GM21390 (cell line): ENCODE data around the gene MINK1.
"Not testable (repeated sequence)": the region's sequence is repeated elsewhere in the genome, so short reads cannot be mapped to it uniquely, and the experiment has no call there.

Experiments used
- ATAC-seq: cut with Tn5 transposase; IDR thresholded peaks from one replicate; pipeline ENCODE4 v1.9.1; 2021; ENCODE audit not compliant: unreplicated experiment

Gene MINK1

DNA sequence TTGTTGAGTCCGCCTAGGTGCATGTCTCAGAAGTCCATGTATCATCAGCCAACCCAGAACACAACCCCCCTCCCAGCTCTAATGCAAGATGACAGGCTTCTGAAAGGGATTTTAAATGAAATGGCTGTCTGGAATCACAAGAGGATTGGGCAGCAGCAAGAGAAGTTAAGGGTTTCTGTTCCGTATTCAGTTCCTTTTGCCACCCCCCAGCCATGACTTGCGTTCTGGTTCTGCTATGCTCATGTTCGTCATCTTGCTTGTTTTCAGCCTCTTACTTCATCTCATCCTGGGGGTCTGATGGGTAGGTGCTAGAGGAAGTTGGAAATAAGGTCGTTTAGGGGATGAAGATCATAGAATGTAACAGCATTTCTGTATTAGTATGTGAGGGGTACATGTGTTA is 12.0 kb downstream of the MINK1 start:
- no peak for ATAC-seq

DNA sequence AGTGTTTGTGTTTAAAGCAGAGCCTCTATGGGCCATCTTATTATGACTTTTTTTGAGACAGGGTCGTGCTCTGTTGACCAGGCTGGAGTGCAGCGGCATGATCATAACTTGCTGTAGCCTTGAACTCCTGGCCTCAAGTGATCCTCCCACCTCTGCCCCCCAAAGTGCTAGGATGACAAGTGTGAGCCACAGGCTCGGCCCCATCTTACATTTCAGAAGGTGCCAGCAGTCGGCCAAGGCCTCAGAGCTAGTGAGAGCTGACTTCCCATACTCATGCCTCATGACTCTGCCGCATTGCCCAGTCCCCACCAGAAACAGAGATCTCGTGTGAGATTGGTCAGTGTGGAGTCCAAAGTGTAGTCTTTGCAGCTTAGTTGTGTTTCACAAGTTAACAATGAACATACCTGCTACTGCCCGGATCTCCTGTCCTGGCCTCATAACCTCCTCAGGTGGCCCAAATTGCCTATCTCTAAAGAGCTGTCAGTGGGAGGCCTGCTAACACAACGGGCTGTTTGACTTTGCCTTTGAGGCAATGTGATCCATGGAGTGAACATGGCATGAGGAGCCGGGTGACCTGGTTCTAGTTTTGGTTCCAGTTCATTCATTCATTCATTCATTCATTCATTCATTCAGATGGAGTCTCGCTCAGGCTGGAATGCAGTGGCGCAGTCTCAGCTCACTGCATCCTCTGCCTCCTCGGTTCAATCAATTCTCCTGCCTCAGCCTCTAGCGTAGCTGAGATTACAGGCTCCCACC is 13.7 kb downstream of the MINK1 start:
- no peak for ATAC-seq

DNA sequence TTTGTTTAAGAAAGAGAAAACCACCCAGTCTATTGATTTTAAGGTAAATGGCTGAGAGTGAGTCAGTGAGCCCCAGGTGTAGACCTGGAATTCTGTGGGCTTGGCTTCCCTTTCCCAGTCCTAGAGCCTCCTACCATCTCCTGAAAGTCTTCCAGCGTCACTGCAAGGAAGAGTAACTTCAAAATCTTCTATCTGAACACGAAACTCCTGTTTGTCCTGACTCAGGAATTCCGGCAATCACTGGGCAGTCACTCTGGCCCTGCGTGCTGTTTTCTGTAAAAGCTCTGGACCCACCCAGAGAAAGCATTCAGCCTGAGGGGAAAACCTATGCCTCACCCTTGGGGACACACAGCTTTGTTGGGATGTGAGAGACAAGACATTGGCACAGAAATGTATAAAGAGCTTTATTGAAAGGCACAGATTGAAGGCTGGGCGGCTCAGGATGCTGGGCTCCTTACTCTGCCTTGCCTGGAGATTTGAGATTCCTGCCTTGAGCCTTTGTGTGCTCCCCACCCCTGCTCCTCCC is 15.9 kb downstream of the MINK1 start:
- no peak for ATAC-seq

DNA sequence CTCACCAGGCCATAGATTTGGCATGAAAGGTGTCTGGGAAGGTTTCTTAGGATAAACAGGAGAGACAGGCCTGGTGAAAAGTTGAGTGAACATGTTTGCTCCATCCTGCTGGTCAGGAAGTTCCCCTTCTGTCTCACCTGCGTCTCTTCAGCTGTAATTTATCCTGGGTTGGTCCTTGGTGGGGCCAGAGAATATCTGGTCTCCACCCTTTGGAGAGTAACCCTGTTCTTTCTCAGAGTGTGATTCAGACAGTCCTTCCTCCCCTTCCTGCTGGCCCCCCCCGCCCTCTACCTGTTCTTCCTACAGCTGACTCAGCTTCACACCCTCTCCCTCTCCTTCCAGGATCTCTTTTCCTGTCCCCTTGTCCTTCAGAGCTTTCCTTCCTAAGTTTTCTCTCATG is 17.1 kb downstream of the MINK1 start:
- ATAC-seq: no peak

DNA sequence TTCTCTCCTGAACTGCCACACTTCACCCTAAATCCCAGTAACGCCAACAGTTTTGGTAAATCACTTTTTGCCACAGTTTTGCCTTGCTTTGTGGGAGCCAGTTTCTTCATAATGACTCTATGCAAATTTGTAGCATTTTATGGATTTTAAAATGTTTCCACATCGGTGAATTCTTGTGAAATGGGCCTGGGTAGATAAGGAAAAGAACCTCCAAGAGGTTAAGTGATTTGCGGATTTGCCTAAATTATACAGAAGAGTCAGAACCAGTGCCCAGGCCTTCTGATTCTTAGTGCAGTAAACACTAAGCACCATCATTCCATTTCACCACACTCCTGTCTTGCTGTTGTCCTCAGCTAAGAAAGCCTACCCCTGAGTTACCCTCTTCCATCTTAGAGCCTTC is 17.9 kb downstream of the MINK1 start:
- ATAC-seq: no peak

DNA sequence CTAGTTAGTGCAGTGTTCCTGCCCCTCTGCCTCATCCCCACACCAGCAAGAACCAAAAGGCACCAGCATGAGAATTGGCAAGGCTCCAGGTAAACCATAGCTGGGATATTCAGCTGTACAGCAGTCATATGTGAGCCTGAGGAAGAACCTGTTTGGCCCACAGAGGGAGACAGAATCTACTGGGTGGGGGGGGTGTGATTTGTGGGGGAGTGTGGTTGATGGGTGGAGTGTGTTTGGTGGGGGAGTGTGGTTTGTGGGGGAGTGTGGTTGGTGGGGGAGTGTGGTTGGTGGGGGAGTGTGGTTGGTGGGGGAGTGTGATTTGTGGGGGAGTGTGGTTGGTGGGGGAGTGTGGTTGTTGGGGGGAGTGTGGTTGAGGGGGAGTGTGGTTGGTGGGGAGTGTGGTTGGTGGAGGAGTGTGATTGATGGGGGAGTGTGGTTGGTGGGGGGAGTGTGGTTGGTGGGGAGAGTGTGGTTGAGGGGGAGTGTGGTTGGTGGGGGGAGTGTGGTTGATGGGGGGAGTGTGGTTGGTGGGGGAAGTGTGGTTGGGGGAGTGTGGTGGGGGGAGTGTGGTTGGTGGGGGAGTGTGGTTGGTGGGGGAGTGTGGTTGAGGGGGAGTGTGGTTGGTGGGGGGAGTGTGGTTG is 19.5 kb downstream of the MINK1 start:
- ATAC-seq: no peak

DNA sequence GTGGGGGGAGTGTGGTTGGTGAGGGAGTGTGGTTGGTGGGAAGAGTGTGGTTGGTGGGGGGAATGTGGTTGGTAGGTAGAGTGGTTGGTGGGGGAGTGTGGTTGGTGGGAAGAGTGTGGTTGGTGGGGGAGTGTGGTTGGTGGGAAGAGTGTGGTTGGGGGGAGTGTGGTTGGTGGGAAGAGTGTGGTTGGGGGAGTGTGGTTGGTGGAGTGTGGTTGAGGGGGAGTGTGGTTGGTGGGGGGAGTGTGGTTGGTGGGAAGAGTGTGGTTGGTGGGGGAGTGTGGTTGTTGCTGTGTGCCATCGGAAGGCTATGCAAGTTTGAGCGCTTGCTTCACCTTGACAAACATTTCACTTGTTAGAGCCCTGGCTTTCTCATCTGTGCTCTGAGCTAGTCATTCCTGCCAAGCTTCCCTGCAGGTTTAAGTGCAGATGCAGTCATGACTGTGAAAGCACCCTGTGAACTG is 20.1 kb downstream of the MINK1 start:
- ATAC-seq: no peak

DNA sequence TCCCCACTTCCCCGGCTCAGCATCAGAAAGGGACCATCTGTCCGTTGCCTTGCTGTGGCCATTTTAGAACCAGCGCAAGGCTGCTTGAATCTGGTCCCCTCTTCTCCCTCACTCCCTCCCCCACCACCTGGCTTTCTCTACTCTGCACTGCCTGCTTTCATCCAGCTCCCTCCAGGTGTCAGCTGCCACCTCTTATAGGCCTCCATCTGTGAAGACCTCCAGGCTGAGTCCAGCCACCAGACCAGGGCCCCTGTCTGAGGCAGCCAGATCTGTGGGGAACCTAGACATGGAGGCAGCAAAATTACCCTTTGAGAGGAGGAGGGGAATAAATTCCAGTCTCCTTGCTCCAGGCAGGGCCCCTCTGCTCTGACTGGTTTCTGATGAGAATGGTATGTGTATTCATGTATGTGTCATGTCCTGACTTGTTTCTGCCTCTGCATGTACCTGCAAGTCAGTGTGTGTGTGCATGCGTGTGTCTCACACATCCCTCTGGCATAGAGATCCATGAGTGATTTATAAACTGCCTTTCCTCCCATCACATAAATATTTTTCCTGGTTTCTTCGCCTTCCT is 21.1 kb downstream of the MINK1 start:
- no peak for ATAC-seq

DNA sequence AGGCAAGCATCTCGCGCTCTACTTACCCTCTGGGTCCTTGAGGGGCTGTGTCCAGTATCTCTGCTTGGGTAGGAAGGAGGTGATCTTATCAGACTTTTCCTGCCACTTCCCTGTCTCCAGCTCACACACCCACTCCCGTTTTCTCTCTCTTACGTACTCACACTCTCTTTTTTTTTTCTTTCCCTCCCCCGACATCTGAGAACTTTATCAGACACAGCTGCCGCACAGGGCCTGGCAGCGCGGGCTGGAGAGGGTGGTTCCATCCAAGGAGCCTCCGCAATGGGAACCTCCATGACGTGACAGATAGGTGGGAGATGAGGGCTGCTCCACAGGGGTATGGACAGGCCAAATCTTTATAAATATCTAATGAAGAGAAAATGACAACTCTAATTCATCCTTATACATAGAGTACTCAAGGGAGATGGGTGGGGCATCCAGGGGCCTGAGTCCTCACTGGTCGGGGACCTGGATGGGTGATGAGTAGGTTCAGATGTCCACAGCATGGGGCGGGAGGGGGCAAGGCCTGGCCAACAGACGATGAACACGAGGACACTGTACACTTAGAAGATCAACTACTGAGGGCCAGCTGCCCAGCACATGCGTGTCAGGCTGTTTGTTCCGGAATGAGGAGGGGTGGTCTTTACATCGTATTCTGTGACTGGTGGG is 23.3 kb downstream of the MINK1 start:
- no peak for ATAC-seq

DNA sequence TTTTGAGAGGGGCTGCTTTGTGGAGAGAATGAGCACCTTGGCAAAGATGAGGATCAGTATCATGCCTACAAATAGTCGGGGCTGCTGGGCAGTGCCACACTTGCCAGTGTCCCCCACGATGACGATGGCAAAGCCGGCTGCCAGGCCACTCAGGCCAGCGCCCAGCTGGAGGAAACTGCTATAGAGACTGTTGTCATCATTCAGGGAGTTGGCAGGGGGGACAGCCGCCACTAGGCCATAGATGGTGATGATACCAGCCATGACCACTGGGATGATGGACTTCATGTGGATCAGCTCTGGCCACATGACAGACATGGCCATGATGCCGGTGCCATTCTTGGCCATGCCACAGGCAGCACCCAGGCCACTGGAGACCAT is 23.8 kb downstream of the MINK1 start:
- ATAC-seq: no peak

DNA sequence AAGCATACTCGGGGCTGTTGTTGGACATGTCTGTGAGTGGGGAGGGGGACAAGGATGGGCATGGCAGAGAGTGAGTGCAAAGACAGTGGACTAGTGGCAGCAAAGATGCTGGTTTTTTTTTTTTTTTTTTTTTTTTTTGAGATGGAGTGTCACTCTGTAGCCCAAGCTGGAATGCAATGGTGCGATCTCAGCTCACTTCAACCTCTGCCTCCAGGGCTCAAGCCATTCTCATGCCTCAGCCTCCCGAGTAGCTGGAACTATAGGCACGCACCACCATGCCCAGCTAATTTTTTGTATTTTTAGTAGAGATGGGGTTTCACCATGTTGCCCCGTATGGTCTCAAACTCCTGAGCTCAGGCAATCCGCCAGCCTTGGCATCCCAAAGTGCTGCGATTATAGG is 24.2 kb downstream of the MINK1 start:
- ATAC-seq: not testable (repeated sequence)

DNA sequence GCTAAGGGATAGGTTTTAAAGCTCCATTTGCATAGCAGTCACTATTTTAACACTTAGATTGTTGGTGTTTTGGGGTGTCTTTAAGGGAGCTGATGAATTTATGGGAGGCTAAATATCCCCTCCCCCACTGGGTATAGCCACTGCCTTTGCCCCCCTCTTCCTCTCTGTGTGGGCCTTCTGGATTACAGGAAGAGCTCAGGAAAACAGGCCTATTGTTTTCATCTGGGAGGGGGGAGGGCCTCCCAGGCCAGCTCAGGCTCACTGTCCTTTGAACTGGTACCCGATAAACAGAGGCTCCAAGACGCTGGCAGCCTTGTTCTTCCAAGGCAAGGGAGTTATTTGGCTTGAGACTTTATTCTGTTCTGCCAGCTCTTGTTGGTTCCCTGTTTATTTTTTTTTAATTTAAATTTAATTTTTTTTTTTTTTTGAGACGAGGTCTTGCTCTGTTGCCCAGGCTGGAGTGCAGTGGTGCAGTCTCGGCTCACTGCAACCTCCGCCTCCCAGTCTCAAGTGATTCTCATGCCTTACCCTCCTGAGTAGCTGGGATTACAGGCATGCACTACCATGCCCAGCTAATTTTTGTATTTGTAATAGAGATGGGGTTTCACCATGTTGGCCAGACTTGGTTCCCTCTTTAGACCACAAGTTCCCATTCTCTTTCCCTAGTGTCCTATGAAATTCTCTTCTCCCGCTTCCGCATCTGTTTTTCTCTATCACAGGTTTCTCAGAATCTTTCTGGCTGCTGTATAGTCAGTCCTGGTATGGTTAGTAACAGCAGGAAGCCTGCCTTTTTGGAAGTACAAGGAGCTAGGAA is 25.1 kb downstream of the MINK1 start:
- ATAC-seq: no peak

DNA sequence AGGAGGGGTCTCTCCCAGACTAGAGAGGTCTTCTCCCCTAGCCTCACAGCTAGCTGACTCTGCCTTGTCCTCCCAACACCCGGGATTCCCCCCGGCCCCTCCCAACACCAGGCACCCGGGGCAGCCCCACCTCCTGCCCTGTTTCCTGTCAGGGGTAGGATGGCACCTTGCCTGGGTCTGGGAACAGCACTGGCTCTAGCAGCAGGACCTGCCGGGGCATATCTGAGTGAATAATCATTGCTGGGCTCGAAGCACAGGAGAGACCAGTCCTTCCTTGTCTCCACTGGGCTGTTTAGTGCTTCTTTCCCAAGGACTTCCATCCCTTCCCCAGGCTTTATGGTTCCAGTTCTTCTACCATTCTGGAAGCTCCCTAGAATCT is 25.7 kb downstream of the MINK1 start:
- ATAC-seq: no peak

DNA sequence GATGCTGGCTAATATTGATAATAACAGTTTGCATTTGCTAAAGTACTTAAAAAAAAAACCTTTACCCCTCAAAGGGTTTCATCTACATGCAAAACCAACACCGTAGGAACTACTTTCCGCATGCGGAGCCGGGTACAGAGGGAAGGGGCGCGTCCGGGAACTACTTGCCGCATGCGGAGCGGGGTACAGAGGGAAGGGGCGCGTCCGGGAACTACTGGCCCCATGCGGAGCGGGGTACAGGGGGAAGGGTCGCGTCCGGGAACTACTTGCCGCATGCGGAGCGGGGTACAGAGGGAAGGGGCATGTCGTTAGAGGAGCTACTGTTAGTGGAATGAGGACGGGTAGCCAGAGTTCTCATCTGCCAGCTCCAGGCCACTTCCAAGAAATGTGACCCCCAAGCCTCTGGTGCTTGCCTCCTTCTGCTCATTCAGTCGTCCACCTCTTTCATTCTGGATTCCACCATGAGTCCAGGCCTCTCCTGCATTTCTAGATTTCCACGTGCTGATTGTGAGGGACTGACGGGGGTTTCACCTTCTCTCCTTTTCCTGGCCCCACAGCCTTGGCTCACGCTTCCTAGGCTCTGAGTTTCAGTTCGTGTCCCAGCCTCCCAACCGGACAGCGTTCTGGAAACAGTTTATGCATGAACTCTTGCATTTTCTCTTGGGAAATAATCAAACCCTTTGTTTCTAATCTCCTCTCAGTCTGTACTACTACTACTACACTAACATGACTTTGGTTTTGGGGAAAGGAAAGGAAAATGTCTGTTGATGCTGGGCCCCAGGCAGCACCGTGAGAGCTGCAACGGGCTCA is 26.9 kb downstream of the MINK1 start:
- no peak for ATAC-seq

DNA sequence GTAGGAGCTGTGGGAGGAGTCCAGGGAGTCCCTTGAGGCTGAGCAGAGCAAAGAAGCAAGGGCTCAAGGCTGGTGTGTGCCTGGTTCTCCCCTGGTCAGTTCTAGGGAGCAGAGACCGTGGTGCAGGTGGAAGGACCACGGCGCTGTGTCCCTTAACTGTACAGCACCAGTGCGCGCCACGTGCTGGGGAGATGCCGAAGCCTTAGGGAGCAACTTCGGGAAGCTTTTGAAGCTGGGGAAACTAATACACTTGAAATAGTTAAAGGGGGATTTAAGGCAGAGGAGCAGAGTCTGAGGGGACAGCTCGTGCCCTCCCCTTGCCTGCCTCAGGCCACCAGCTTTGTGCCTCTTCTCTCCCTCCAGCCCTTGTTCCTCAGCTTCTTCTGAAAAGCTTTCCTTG is 27.5 kb downstream of the MINK1 start:
- no peak for ATAC-seq

DNA sequence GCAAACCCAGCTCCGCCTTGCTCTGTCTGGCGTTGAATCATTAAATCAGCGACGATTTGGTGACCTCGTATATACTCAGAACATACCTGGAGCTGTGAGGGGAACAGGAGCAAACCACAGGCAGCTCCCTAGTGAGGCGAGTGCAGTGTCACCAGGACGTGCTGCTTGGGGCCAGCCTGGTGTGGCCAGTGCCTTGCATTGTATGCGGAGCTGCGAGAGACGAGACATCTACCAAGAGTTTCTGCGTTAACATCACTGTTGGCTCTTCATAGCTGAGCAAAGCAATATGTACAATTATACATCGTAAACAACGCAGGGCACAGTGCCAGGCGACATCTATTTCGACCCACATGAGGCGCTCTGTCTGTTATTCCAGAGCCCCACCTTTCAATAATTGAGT is 27.9 kb downstream of the MINK1 start:
- ATAC-seq: no peak

DNA sequence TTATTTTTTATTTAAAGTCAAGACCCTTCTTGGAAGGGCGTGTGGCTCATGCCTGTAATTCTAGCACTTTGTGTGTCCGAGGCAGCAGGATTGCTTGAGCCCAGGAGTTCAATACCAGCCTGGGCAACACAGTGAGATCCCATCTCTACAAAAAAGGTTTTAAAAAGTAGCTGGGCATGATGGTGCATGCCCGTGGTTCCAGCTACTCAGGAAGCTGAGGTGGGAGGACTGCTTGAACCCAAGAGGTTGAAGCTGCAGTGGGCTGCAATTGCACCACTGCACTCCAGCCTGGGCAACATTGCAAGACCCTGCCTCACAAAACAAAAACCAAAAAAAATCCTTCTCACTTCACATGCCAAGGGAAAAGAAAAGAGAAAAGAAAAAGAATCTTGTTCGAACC is 29.6 kb downstream of the MINK1 start:
- no peak for ATAC-seq

DNA sequence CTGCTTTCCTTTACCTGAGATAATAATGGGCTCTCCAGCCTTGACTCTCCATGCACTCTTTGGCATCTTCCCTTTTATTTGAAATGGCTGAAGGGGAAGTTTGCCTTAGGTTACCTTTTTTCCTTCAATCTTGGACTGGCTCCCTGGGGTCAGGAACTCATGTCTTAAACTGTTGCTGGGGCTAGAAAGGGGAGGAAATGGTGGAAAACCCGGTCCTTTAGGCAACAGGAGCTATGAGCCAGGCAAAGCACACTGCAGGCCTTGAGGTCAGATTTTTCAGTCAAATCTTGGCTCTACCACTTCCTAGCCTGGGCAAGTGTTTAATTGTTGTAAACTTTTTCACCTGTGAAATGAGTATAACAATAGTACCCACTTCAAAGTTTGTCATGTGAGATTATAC is 30.2 kb downstream of the MINK1 start:
- ATAC-seq: no peak

DNA sequence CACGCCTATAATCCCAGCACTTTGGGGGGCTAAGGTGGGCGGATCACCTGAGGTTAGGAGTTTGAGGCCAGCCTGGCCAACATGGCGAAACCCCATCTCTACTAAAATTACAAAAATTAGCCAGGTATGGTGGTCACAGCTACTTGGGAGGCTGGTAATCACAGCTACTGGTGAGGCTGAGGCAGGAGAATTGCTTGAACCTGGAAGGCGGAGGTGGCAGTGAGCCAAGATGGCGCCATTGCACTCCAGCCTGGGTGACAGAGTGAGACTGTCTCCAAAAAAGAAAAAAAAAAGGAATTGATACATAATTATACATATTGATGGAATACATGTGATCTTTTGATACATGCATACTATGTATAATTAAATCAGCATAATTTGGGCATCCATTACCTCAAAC is 34.4 kb downstream of the MINK1 start:
- ATAC-seq: not testable (repeated sequence)
